ENCODE measurements around the gene TNFRSF14.

Gene TNFRSF14

GRCh38 chr1:2587071-2587859, 31.1 kb downstream of the TNFRSF14 start:
- H3K27ac ChIP-seq = peak overlapping the region; percentile 91
- TF ChIP-seq, protein P1, sequence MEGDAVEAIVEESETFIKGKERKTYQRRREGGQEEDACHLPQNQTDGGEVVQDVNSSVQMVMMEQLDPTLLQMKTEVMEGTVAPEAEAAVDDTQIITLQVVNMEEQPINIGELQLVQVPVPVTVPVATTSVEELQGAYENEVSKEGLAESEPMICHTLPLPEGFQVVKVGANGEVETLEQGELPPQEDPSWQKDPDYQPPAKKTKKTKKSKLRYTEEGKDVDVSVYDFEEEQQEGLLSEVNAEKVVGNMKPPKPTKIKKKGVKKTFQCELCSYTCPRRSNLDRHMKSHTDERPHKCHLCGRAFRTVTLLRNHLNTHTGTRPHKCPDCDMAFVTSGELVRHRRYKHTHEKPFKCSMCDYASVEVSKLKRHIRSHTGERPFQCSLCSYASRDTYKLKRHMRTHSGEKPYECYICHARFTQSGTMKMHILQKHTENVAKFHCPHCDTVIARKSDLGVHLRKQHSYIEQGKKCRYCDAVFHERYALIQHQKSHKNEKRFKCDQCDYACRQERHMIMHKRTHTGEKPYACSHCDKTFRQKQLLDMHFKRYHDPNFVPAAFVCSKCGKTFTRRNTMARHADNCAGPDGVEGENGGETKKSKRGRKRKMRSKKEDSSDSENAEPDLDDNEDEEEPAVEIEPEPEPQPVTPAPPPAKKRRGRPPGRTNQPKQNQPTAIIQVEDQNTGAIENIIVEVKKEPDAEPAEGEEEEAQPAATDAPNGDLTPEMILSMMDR (conservative IDR thresholded peaks at IDR 0.05) = no peak

- TF ChIP-seq, protein P1 (conservative IDR thresholded peaks at IDR 0.05) = no peak
- peak overlapping the region; percentile 91; the same call in 1 of the 2 replicates for H3K27ac ChIP-seq
Observed at GRCh38 chr1:2587860-2588571, 31.8 kb downstream of the TNFRSF14 start.

- no peak overlapping the region for H3K27ac ChIP-seq
- TF ChIP-seq, protein P1 (conservative IDR thresholded peaks at IDR 0.05) = no peak
Observed at GRCh38 chr1:2588661-2589430, 32.7 kb downstream of the TNFRSF14 start.

GRCh38 chr1:2589431-2590232, 33.5 kb downstream of the TNFRSF14 start:
- TF ChIP-seq, protein P1 (conservative IDR thresholded peaks at IDR 0.05) = no peak

GRCh38 chr1:2590233-2591141, 34.3 kb downstream of the TNFRSF14 start:
- TF ChIP-seq, protein P1 (conservative IDR thresholded peaks at IDR 0.05) = no peak
- H3K27ac ChIP-seq = no peak overlapping the region

More at GRCh38 chr1:2589431-2590232, 33.5 kb downstream of the TNFRSF14 start:
- H3K27ac ChIP-seq = no peak overlapping the region

GRCh38 chr1:2591233-2591580, 35.0 kb downstream of the TNFRSF14 start:
- TF ChIP-seq, protein P1 (conservative IDR thresholded peaks at IDR 0.05) = no peak

More at GRCh38 chr1:2591233-2591580, 35.0 kb downstream of the TNFRSF14 start:
- no peak overlapping the region for H3K27ac ChIP-seq
